Neuron (in vitro differentiated cells): Measurements from ENCODE around the gene LRRC74B.

Source experiments
- H2AFZ ChIP-seq: one replicate; pipeline ENCODE4 v1.6.1; 2013; ENCODE audit warnings: low read depth, mild to moderate bottlenecking, inconsistent platforms, low read length, moderate library complexity
- H3K27me3 ChIP-seq: one replicate; pipeline ENCODE4 v1.6.1; 2013; ENCODE audit warnings: low read length; ENCODE audit not compliant: insufficient read depth
- H3K36me3 ChIP-seq: one replicate; pipeline ENCODE4 v1.6.1; 2013; ENCODE audit warnings: low read length; ENCODE audit not compliant: insufficient read depth
- H3K4me1 ChIP-seq: one replicate; pipeline ENCODE4 v1.6.1; 2013; ENCODE audit warnings: low read length; ENCODE audit not compliant: insufficient read depth
- H3K4me3 ChIP-seq: 2 replicates; pipeline ENCODE4 v1.5.1; 2013; ENCODE audit warnings: mild to moderate bottlenecking, low read length, moderate library complexity
- H3K9me3 ChIP-seq: one replicate; pipeline ENCODE4 v1.6.1; 2013; ENCODE audit warnings: low read length

LRRC74B gene

DNA sequence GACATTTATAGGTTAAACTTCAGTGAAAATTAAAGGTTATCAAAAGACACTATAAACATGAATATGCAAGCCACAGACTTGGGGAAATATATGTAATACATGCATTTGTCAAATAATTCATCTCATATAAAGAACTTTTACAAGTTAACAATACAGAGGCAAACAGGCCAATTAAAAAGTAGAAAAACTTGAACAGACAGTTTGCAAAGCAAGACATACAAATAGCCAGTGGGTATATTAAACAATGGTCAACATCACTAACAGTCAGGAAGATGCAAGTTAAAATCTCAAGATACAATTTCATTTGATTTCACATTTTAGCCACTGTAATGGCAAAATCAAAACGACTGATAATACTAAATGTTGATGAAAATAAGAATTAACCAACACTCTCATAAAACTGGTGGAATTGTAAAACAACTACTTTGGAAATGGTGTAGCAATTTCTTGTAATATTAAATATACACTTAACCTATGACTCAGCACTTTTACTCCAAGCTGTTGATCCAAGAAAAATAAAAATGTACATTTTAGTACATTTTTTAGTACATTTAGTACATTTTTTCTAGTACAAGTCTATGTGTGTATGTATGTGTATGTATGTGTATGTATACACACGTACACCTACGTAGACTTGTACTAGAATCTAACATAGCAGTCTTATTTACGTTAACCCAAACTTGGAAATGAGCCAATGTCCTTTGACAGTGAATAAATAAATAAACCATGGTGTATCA is 62.8 kb downstream of the LRRC74B start:
- Histone ChIP-seq H3K4me3 (no peak overlapping the region), H2AFZ (no peak overlapping the region), H3K9me3 (no peaks in the 10 kb centered on the region), H3K27me3 (no peaks in the 10 kb centered on the region), H3K36me3 (no peaks in the 10 kb centered on the region), H3K4me1 (no peaks in the 10 kb centered on the region)
